Sigmoid colon (tissue), 7 donors: ENCODE results near the gene MAST4. TPM values are rescaled to one million over a fixed set of nuclear protein-coding genes. Genes with fewer than 3 reads are reported as not detected.
A peak's percentile ranks its signal among the peaks of the same experiment; 100 is the strongest.

Source experiments
- DNase-seq: peaks from one replicate; pipeline ENCODE4 v3.0.0-alpha.2; 2019
- H3K27ac ChIP-seq, 4 donors: fragments of 200-600 bp; sonication (generic); one replicate each; pipeline ENCODE4 v1.5.1; 2016 to 2019; ENCODE audit warnings: mild to moderate bottlenecking in 1 of 4
- H3K27me3 ChIP-seq, 3 donors: fragments of 200-600 bp; sonication (generic); one replicate each; pipeline ENCODE4 v1.5.1; 2019; ENCODE audit warnings: mild to moderate bottlenecking in 1 of 3
- H3K36me3 ChIP-seq, 4 donors: fragments of 200-600 bp; sonication (generic); one replicate each; pipeline ENCODE4 v1.5.1; 2016 to 2019
- H3K4me1 ChIP-seq, 4 donors: fragments of 200-600 bp; sonication (generic); one replicate each; pipeline ENCODE4 v1.5.1; 2017 to 2019
- H3K4me3 ChIP-seq, 4 donors: fragments of 200-600 bp; sonication (generic); one replicate each; pipeline ENCODE4 v1.5.1; 2017 to 2019; ENCODE audit warnings: mild to moderate bottlenecking in 2 of 4, moderate library complexity in 1 of 4
- H3K9me3 ChIP-seq, 4 donors: fragments of 200-600 bp in 3 of 4; sonication (generic) in 3 of 4; one replicate each; pipeline versions ENCODE4 v1.5.1 to v1.6.1; 2013 to 2019
- EP300 ChIP-seq, 4 donors: sonication (generic); formaldehyde crosslinking; IDR thresholded peaks; one replicate each; pipeline ENCODE4 v1.6.1; 2017; ENCODE audit warnings: antibody characterized with exemption in 4 of 4
- POLR2A ChIP-seq, 2 donors: fragments of 450-650 bp; IDR thresholded peaks; one replicate each; pipeline ENCODE4 v1.6.1; 2016; ENCODE audit warnings: antibody characterized with exemption in 2 of 2, mild to moderate bottlenecking in 2 of 2, moderate library complexity in 2 of 2
- POLR2AphosphoS5 ChIP-seq, 4 donors: sonication (generic); formaldehyde crosslinking; IDR thresholded peaks; one replicate each; pipeline ENCODE4 v1.6.1; 2017; ENCODE audit warnings: antibody characterized with exemption in 4 of 4
- WGBS, 2 donors: extraction: QIAGEN DNeasy Blood & Tissue Kit; methylation state at CpG; one replicate each; pipeline ENCODE4 v1.1.7; 2013; 5-methylcytosine and 5-hydroxymethylcytosine counted together
- intact Hi-C: fragments of 100-400 bp; cut with DNase I; formaldehyde crosslinking; loops from one replicate; pipeline ENCODE4 v1.15.1; 2023
- polyA plus RNA-seq, 3 donors: library from polyadenylated mRNA; stranded (reverse); fragments of 200-250 nt; gene quantifications; one replicate each; pipeline ENCODE4 v1.2.3, GENCODE V29; 2013
- total RNA-seq, 4 donors: library from RNA; depleted of rRNA; stranded (reverse); fragments of >200 nt; gene quantifications; one replicate each; pipeline ENCODE4 v1.1.0, GENCODE V29; 2016
- TF ChIP-seq, protein P1 (sequence below), 4 experiments: fragments of 450-650 bp in 3 of 4; fragments of 200-600 bp in 1 of 4; IDR thresholded peaks; one replicate each; pipeline ENCODE4 v1.5.1; 2016 to 2019; ENCODE audit warnings: antibody characterized with exemption in 4 of 4, mild to moderate bottlenecking in 3 of 4, moderate library complexity in 2 of 4
- donor health status: healthy with polysubstance abuse.
- donor health status: Bipolar disorder and iron deficiency.
- donor health status: healthy.

The MAST4 gene
- total and polyA plus RNA-seq, 7 donors, result 1.6 to 30.7 (median 15.7) TPM

DNA sequence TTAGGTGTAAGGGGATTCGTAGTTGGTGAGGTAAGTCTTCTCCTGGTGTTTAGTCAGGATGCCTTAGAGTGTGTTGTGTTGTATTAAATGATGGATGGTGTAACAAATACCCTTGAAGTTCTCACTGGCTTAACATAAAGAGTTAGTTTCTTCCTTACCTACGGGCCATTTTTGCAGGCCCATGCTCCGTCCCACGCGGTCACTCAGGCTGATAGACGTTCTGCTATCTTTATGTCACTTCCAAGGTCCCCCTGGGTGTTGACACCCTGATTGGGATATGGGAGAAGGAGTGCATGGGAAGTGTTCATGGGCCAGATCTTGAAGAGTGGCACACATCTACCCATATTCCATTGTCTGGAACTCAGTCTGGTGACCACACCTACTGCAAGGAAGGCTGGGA is 214.0 kb downstream of the MAST4 start:
- Histone ChIP-seq H3K9me3 (no peaks in the 10 kb centered on the region), H3K36me3 (no peaks in the 10 kb centered on the region), H3K27ac (no peak overlapping the region), H3K27me3 (no peaks in the 10 kb centered on the region), H3K4me1 (peaks cover 0 to 2% (median 0%) of the 10 kb centered on the region in 4 donors), H3K4me3 (no peak overlapping the region)
- TF ChIP-seq EP300 (IDR thresholded peaks at IDR 0.05) (no peak), POLR2A (IDR thresholded peaks at IDR 0.05) (no peak), POLR2AphosphoS5 (IDR thresholded peaks at IDR 0.05) (no peak)
- intact Hi-C loops, result loop anchor here (5.0 to 10.0 kb wide), 3 partner anchors 175 to 397 kb away; no protein-coding TSS in a partner anchor
- DNase-seq, result no peak
- WGBS, 2 donors, result 86 to 95% methylated on average over 6 of the region's 6 CpGs

DNA sequence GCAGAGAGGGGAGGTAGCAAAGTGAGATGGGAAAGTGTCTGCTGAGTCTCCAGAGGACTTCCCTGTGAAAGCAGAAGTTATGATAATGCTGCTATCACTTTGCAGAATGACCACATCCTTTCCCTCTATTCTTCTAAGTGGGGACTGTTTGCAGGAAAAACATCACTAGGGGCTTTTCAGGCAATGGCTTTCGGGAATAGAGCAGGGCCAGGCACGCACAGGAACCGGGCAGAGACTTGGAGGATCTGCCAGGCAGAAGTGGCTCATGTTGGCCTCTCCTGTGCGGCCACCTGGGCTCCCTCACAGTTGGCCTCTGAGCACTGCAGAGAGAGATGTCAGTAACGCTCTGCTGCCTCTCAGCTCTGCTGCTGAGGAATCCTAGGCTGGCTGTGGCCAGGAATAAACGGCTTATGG is 214.7 kb downstream of the MAST4 start:
- TF ChIP-seq, protein P1, sequence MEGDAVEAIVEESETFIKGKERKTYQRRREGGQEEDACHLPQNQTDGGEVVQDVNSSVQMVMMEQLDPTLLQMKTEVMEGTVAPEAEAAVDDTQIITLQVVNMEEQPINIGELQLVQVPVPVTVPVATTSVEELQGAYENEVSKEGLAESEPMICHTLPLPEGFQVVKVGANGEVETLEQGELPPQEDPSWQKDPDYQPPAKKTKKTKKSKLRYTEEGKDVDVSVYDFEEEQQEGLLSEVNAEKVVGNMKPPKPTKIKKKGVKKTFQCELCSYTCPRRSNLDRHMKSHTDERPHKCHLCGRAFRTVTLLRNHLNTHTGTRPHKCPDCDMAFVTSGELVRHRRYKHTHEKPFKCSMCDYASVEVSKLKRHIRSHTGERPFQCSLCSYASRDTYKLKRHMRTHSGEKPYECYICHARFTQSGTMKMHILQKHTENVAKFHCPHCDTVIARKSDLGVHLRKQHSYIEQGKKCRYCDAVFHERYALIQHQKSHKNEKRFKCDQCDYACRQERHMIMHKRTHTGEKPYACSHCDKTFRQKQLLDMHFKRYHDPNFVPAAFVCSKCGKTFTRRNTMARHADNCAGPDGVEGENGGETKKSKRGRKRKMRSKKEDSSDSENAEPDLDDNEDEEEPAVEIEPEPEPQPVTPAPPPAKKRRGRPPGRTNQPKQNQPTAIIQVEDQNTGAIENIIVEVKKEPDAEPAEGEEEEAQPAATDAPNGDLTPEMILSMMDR (IDR thresholded peaks at IDR 0.05), result no peak
- TF ChIP-seq EP300 (IDR thresholded peaks at IDR 0.05) (no peak), POLR2A (IDR thresholded peaks at IDR 0.05) (no peak), POLR2AphosphoS5 (IDR thresholded peaks at IDR 0.05) (no peak)
- 69 to 85% methylated on average over 6 of the region's 6 CpGs for WGBS, 2 donors
- no peaks in the 10 kb centered on the region for H3K27me3 ChIP-seq
- no peak for DNase-seq
- no peaks in the 10 kb centered on the region for H3K9me3 ChIP-seq
- H3K27ac ChIP-seq, result no peak overlapping the region
- H3K4me3 ChIP-seq, result no peak overlapping the region
- no peaks in the 10 kb centered on the region for H3K36me3 ChIP-seq
- H3K4me1 ChIP-seq, result peaks cover 0 to 2% (median 0%) of the 10 kb centered on the region in 4 donors
- intact Hi-C loops, result loop anchor here (5.0 to 10.0 kb wide), 3 partner anchors 174 to 396 kb away; no protein-coding TSS in a partner anchor

DNA sequence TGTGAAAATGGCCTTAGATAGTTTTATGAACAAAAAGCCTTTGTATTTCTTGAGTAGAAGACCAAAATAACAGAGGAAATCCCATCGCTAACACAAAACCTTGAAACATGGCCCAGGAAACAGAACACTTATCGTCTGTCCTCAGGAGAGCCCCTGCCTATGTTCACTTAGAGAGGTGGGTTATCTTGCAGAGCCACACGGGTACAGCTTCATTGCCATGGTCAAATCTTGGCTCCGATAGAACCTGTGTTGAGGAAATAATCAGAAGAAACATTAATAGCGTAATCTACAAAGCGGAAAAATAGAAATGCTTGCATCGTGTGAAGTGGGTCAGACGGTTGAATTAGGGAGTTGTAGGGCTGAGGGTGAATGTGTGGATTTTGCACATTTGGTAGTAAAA is 216.1 kb downstream of the MAST4 start:
- intact Hi-C loops, result loop anchor here (5.0 to 10.0 kb wide), 3 partner anchors 173 to 395 kb away; no protein-coding TSS in a partner anchor
- no peak for DNase-seq

DNA sequence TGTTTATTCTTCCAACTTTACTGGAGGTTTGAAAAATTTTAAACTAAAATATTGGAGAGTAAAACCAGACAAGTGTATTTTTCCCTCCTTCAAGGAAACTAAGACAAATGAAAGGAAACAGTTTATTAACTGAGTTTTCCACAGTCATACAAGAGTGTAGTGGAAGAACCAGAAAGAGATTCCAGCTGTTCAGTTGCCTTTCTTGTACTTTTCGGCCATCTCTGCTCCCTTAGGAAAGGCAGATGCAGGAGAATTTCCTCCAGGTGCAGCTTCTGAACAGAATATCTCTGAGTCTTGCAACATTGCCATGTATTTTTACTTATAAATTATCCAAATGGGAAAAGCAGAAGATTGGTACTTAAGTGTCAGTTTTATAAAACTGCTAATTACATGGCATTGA is 217.1 kb downstream of the MAST4 start:
- Histone ChIP-seq H3K9me3 (no peaks in the 10 kb centered on the region), H3K27me3 (no peaks in the 10 kb centered on the region), H3K4me1 (peaks cover 0 to 2% (median 0%) of the 10 kb centered on the region in 4 donors), H3K4me3 (no peak overlapping the region), H3K27ac (no peak overlapping the region), H3K36me3 (no peaks in the 10 kb centered on the region)
- TF ChIP-seq, protein P1 (IDR thresholded peaks at IDR 0.05), result no peak
- TF ChIP-seq POLR2AphosphoS5 (IDR thresholded peaks at IDR 0.05), result no peak
- TF ChIP-seq POLR2A (IDR thresholded peaks at IDR 0.05), result no peak
- TF ChIP-seq EP300 (IDR thresholded peaks at IDR 0.05), result no peak
- DNase-seq, result no peak
- intact Hi-C loops, result loop anchor here (5.0 to 10.0 kb wide), 3 partner anchors 171 to 394 kb away; no protein-coding TSS in a partner anchor
- 89 to 94% methylated on average over 1 of the region's 1 CpG for WGBS, 2 donors

More for the DNA sequence above, 216.1 kb downstream of the MAST4 start:
- Histone ChIP-seq H3K4me1 (peaks cover 0 to 2% (median 0%) of the 10 kb centered on the region in 4 donors), H3K27ac (no peak overlapping the region), H3K4me3 (no peak overlapping the region), H3K36me3 (no peaks in the 10 kb centered on the region), H3K27me3 (no peaks in the 10 kb centered on the region), H3K9me3 (no peaks in the 10 kb centered on the region)
- no peak for TF ChIP-seq EP300 (IDR thresholded peaks at IDR 0.05)
- no peak for TF ChIP-seq POLR2A (IDR thresholded peaks at IDR 0.05)
- TF ChIP-seq, protein P1 (IDR thresholded peaks at IDR 0.05), result no peak
- no peak for TF ChIP-seq POLR2AphosphoS5 (IDR thresholded peaks at IDR 0.05)
- WGBS, 2 donors, result 92 to 95% methylated on average over 8 of the region's 8 CpGs

DNA sequence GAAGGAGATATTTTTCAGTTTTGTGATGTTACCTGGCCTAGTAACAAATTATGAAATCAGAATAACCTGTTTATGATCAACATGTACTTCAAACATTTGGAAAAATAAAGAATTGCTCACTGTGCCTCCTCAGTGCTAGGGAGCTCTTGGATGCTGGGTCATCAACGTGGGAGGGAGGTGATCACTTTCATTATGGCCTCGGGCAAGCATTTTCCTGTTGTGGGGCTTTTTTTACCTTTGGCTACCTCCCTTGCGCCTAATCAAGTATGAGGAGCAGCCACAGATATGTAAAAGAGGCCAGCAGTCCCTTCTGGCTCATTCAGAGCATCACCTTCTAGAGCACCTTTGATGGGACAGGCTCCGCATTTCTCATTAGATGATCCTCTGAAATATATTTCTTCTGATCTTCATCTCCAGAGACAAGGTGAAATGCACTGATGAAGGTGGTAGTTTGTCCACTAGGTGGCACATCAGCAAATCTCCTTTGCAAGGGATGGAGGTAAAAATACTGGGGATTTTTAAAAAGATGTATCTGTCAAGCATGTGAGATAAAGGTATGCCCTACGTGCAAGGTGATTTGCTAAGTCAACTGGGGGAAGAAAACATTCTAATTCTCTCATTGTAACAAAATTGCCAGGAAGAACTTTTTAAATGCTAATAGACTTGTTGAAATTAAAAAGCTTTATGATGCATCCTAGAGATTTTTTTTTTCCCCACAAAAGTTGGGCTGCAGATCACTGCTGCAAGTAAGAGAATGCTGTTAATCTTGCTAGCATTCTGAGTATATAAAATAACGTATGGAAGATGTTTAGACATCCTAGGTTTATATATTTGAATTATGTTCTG is 218.2 kb downstream of the MAST4 start:
- no peak overlapping the region for H3K4me3 ChIP-seq
- no peak for TF ChIP-seq EP300 (IDR thresholded peaks at IDR 0.05)
- TF ChIP-seq, protein P1 (IDR thresholded peaks at IDR 0.05), result peak in 3 of 4 experiments; percentile 37 to 72 (median 38)
- H3K9me3 ChIP-seq, result no peaks in the 10 kb centered on the region
- intact Hi-C loops, result loop anchor here (5.0 to 10.0 kb wide), 3 partner anchors 170 to 393 kb away; no protein-coding TSS in a partner anchor
- DNase-seq, result no peak
- H3K36me3 ChIP-seq, result no peaks in the 10 kb centered on the region
- H3K4me1 ChIP-seq, result peaks cover 0 to 2% (median 0%) of the 10 kb centered on the region in 4 donors
- H3K27me3 ChIP-seq, result no peaks in the 10 kb centered on the region
- no peak overlapping the region for H3K27ac ChIP-seq
- 40 to 47% methylated on average over 6 of the region's 6 CpGs for WGBS, 2 donors
